GM21526 (cell line): ENCODE measurements around the gene CDKL5.

Experiments used
- ATAC-seq: cut with Tn5 transposase; IDR thresholded peaks from one replicate; pipeline ENCODE4 v1.9.1; 2021; ENCODE audit warnings: moderate library complexity; ENCODE audit not compliant: unreplicated experiment, low FRiP score

The CDKL5 gene

DNA sequence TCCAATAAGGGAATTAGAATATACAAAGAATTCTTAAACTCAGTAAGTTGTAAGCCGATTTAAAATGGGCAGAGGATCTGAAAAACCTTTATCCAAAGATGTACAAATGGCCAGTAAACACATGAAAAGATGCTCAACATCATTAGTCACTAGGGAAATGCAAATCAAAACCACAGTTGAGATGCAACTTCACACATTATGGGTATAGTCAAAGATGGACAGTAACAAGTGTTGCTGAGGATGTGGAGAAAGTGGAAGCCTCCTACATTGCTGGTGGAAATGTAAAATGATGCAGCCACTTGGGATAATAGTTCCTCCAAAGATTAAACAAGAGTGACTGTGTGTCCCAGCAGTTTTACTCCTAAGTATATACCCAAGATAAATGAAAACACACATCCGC lies 213.9 kb downstream of the CDKL5 start:
- no peak for ATAC-seq

DNA sequence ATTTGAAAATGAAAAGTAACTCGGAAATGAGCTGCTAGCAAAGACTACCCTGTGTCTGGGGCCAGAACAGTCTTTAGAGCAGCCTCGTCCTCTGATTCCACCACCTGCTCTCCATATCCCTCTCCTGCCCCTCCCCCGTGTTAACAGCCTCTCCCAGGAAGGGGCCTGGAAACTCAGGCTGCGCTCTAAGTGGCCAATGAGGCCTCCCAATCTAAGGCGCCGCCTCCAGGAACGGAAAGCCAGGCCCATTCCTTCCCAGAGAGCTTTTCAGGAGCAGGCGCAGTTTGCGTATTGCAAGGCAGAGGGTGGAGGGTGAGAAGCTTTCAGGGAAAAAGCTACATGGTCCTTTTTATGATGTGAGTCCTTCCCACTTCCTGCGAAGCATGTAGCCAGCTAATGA lies 215.3 kb downstream of the CDKL5 start:
- ATAC-seq, result no peak

DNA sequence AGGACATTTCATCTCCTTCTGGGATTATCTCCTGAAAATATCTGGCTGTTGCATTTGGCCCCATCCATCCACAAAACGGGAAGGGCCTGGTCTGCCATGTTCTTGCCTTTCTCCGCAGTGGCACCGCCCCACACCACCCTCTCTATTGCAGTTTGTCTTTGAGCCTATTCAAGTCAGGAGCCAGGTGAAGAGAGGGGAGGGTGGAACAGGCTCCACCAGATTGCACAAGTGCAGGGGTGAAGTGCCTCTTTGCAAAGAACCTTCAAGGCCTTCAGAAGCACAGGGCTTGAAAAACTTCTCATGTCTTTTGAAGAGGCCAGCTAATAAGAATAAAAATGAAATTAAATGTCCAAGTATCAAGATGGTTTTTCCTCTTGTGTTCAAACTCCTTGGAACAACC lies 217.8 kb downstream of the CDKL5 start:
- ATAC-seq, result no peak

DNA sequence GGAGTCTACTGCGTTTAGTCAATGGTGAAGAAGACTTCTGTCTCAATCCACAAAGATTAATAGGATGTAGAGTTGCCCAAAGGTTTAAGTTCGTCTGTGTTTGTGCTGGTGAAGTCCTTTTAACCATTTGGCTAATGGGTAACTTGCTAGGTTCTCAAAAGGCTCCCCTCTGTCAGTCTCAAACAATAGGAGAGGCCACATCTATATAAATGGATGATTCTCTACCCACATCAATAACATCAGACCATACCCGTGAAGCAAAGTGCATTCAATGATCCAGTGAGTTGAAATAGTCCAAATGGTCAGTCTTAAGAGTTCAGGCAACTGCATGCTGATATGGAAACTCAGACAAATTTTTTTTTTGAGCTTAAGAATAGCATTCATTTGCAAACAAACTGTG lies 218.4 kb downstream of the CDKL5 start:
- no peak for ATAC-seq

DNA sequence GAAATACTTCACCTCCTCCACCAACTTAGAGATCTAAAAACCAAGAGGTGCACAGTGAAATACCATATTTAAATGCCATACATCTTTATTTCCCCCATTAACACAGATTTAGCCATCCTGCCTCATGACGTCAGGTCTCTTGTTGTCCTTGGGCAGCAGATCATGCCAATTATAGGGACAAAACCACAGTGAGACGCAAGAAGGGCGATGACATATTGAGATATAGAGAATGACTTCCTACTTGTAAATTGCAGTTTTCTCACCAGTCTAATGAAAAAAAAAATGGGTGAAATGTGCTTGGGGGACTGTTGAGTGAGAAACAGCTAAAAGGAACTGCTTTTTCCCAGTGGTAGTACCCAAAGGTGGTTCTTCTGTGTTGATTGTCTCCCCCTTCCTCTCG lies 222.2 kb downstream of the CDKL5 start:
- no peak for ATAC-seq

DNA sequence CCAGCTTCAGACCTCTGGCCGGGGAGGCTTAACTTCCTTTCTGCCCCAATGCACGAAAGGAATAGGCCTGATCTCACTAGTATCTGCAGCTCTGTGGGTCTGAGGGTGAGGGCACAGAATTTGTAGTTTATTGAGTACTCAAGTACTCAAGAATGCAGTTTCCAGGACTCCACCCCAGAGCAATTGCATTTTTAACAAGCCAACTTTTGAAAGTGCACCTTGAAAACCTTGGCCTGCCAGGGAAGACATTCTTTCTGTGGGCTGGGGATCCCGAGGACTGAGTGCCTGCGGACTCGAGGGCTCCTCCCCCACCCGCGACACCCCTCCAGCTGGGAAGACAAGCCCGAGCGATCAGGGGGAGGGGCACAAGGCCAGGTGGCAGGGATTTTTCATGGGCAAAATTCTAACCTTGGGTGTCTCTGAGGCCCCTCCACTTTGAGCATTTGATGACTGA lies 224.1 kb downstream of the CDKL5 start:
- ATAC-seq, result no peak

DNA sequence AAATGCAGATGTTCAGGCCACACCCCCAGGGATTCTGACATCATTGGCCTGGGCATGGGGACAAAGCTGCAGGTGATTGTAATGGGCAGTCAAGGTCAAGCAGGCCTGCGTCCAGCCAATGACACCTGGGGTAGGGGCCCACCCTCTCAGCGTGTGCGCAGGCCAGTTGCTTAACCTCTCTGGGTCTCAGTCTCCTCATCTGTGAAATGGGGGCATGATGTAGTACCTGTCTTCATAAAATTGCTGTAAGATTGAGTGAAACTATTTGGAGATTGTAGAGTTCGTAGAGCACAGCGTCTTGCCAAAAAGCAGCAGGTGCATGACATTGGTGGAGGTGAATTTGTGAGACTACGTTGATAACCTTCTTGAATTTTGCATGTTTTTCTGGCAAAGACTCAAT lies 225.3 kb downstream of the CDKL5 start:
- no peak for ATAC-seq

DNA sequence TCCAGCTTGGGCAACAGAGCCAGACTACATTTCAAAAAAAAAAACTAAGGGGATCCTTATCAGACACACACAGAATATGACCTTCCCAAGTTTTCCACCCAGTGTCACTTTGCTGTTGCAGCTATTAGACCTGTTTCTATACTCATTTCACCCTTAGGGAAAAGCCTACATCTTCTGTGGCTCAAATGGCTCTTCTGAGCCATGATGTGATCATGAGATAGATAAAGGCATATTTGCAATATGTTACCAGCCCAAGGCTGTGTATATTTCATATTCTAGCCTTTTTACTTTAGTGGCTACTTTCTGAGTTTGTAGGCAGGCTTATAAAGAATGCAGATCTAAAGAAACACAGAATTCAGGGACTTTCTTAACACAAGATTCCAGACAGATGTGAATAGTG lies 227.2 kb downstream of the CDKL5 start:
- no peak for ATAC-seq

DNA sequence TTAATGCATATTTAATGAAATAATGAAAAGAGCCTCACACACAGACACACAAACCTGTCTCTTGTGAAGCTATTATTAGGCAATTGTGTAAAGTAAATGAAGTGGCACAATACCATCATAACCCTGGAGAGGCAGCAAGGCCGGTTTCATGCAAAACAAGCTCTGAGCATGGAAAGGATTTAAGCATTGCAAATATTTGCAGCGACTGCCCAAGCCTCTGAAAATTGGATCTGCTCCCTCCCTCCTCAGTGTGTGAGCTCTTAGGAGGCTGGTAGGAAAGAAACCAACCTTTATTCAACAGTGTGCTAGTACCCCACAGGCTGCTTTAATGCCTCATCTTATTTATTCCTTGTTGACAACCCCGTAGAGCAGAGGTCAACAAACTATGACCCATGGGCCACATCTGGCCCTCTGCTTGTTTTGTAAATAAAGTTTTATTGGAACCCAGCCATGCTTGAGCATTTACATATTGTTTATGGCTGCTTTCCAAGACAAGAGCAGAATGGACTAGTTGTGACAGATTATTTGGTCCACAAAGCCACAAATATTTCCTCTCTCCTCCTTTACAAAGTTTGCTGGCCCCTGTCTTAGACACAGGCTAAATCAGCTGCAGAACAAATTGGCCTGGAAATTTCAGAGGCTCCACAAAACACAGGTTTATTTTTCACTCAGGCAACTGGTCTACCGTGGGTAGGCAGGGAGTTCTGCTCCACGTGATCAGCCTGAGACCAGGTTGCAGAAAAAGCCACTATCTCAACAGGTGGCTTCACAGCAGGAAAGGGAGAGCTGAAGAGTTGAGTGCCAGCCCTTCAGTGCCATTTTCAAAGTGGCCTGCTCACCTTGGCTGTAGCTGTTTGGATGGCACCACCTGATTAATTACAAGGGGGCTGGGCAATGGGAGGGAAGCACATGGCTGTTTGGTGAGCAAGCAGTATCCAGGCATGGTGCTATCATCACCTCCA lies 229.7 kb downstream of the CDKL5 start:
- ATAC-seq, result no peak

DNA sequence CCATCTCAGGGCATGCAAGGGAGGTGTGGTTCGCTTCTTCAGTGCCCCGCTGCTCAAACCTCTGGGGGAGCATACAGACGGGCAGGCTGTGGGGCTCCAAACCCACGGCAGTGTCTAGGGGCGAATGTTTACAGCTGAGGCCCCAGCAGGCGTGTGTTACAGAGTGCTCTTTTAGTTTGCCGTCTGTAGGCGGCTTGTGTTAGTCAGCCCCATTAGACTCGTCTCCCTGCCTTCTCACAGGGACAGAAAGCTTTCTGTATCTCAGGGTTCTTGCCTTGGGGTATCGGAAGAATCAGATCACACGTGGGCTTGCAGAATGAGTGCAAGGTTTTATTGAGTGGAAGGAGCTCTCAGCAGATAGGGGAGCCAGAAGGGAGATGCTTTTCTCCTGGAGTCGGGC lies 235.9 kb downstream of the CDKL5 start:
- ATAC-seq, result no peak

DNA sequence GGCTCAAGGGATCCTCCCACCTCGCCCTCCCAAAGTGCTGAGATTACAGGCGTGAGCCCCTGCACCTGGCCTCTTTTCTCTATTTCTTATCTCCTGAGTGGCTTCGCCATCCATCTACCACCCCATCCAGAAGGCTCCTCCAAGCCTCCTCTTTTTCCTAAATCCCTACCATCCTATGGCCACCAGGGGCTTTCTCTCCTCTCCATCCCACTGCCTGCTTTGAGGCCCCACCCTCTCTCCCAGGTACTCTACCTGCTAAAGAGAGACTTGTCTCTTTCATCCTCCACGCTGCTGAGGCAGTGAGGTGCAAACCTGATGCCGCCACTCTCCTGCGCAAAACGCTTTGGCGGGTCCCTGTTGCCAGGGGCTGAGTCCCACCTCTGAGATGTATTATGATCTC lies 239.5 kb downstream of the CDKL5 start:
- ATAC-seq, result no peak

DNA sequence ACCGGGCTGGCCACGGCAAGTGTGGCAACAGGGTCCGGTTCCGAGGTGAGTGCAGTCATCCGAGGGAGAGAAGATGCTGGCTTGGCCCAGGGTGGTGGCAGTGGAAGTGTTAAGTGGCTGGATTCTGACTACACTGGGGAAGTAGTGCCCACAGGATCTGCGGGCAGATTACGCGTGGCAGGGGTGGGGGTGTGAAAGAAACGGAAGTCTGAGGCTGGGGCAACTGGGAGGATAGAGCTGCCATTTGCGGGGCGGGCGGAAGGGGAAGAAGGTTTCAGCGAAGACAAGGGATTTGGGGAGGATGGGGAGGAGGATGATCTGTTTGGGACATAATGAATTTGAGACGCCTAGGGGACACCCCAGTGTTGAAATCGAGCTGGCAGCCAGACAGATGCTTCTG lies 241.2 kb downstream of the CDKL5 start:
- no peak for ATAC-seq

DNA sequence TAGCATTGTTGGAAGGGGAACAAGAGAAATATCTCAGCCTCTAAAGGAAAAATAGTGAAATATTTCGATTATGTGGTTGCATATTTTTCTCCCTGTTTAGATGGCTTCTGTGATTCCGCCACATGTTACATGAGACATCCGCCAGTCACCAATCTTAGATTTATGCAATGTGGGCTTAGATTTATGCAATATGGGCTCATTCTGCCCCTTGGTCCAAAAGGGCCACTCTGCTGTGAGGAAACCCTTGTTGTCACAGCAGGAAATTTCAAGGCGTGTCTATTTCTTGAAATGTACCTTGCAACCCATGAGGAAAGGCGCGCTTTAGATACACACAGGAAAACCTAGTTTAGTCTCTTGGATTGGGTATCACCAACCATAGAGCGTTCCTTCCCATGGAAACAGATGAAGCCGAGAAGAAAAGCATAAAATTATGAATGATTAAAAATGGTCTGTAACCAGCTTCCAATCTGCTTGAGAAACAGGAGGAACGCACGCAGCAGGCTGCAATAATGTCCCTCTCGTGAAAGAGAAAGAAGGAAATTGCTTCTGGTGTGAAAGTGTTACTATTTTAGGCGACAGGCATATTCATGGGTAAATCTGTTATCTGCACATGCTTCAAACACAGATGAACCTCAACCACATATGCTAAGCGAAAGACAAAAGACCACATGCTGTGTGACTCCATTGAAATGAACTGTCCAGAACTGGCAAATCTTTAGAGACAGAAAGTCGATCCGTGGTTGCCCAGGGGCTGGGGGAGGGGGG lies 242.8 kb downstream of the CDKL5 start:
- no peak for ATAC-seq

DNA sequence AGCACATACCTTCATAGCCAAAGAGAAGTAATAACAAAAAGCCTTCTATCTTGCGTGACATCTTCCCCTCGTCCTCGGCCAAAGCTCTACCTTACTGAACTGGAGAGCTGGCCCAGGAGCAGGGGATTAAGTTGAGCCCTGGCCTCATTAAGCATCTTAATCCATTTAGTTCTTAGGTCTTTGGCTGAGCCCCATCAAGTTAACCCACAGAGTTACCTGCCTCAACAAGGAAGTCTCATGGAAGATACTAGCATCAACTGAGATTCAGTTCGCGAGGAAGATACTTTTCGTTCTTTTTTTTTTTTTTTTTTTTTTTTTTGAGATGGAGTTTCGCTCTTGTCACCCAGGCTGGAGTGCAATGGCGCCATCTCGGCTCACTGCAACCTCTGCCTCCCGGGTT lies 246.6 kb downstream of the CDKL5 start, which contains the start of gene RS1:
TSS of gene RS1 (minus strand) at position 101 of the 400 bp plus-strand sequence. CDS start at position 61, 40 bp downstream.
- no peak for ATAC-seq

DNA sequence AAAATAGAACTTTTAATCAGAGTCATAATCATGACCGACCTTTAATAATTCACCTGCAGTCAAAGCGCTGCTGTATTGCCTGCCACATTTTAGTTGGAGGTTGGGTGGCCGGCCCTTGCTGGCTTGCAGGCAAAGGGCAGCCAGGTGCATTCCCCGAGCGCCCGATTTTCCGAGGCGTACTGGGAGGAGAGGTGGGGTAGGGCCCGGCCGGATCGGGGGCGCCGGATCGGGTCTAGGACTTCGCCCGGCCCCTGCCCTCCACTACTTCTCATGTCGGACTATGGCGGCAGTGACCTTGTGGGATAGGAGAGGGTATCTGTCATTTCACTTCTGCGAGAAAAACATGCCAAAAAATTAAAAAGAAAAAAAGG lies 249.0 kb downstream of the CDKL5 start:
- peak; percentile 41 for ATAC-seq

DNA sequence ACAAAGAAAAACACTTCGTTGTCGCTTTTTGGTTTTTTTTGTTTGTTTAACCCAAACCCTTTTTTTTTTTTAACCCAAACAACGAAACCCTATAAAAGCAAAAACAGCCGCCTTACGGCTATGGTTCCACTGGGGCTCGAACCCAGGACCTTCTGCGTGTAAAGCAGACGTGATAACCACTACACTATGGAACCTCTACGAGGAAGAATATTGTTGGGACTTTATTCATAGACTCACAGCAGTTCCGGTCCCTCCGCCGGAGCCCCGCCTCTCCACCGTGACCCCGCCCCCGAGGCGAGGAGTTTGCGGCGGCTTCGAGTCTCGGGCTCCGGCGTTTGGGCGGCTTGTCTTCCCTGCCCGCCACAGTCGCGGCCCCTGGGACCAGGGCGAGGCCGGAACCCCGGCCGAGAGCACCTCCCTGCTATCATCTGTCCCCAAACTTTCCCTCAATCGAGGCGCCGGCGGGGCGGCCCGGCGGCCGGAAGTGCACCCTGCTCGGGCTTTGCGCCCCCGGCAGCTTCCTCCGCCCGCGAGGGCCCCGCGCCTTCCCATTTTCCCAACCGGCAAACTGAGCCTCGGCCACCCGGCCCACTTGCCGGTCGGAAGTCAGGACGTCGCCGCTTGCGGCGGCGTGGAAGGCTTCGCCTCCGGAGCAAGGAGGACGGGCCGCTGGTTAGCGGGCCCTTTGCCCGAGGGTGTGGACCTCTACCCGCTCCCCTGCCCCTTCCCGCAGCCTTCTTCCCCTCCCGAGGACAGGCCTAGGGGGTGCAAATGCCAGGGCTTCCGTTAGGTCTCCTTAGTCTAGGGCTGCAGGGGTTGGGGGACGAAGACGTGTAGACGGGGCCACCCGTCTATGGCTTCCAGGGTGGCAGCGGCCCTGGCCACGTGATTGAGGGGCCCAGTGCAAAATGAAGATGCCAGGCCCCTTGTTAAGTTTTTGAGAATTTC lies 249.7 kb downstream of the CDKL5 start:
- ATAC-seq, result peak; percentile 74

DNA sequence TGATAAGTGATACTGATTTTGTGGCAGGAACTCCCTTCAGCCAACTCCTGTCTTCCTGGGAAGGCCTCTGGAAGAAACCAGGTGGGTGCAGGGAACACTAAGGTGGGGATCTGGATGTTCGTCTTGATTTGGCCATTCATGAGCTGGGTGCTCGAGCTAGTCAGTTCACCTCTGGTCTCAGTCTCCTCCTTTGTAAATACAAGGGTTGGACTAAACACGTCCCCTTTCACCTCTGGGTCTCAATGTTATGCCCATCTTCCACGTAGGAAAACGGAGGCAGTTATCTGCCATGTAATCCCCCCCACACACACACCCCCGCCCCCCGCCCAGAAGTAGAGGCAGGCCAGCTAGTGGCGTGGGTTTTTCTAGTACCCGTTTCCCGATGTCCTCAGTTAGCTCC lies 250.6 kb downstream of the CDKL5 start:
- ATAC-seq, result no peak

DNA sequence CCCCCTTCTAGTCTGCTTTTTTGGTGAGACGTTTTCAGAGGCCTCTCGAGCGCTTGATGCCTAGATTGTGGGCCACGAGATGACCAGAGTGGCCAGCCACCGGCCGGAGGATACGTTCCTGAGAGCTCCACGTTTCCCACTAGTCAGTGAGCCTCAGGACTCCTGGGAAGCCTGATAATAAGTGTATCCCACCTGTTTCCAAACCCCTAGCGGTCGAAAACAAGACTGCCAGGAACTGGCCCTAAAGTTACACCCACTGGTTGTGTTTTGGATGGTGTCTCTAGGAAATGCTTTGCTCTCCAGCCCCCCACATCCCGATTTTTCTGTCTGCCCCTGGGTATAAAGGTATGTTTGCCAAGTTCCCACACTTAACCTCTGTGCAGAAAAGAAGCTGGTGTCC lies 251.1 kb downstream of the CDKL5 start:
- no peak for ATAC-seq

DNA sequence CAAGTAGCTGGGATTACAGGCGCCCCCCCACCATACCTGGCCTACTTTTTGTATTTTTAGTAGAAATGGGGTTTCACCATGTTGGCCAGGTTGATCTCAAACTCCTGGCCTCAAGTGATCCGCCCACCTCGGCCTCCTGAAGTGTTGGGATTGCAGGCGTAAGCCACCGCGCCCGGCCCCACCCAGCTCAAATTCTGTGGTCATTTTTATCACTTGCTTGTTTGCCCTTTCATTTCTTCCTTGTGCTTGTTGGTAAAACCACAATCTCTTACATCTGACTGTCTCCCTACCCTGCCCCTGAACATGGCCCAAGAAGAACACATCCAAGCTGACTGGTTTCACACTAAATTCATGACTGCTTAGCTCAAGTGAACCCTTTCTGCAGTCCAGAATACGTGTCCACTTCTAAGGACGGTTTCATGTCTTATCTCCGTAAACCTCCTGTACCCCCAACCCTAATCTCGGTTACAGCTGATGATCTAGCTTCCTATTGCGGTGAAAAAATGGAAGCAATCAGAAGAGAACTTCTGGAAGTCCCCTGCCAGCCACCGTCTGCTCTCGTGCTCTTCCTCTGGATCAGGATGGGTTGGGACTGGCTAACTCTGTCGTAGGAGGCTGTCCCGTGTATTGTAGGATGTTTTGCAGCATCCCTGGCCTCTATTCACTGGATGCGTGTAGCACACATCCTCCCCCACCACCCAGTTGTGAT lies 251.9 kb downstream of the CDKL5 start:
- no peak for ATAC-seq

DNA sequence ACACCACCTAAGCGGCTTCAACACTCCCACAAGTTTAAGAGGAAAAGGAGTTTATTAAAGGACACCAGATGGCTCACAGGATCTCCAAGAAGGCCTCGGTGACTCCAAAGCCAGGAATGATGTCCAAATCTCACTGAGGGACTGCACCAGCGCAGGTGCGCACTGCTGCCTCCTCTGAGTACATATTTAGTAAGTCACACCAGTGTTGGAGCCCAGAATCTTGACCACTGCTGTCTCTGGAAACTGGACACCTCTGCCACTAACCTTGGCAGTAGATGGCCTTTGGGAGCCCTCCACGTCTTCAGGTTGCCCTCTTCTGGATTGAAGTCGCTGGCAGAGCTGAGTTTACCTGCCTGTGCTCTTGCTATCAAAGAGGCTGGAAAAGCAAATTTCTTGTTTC lies 256.6 kb downstream of the CDKL5 start:
- no peak for ATAC-seq
